ENCODE results near the gene UBE2N.
A peak's percentile ranks its signal among the peaks of the same experiment; 100 is the strongest.

GRCh38 chr12:93467351-93468007 is 25.7 kb upstream of the UBE2N start, which contains the start of gene MRPL42:
- TF ChIP-seq GATA2 (IDR thresholded peaks at IDR 0.05; ENCODE audit: insufficient read depth, insufficient read length, low read depth, low read length): no peak
- peak; percentile 72 to 83 for TF ChIP-seq CTCF (IDR thresholded peaks at IDR 0.05; ENCODE audit: extremely low read depth in 1 of 2, insufficient read depth in 1 of 2, low read depth in 1 of 2, low read length in 2 of 2)
- peak; percentile 90 for TF ChIP-seq POLR2A (IDR thresholded peaks at IDR 0.05; ENCODE audit: low read depth, low read length)

All from endothelial cell of umbilical vein (primary cell).